ENCODE measurements around the gene TRIM66. TPM values are rescaled to one million over a fixed set of nuclear protein-coding genes. Genes with fewer than 3 reads are reported as not detected.

Gene TRIM66
- total RNA-seq, 1 donor from 2014 or later = 3.9 TPM

DNA sequence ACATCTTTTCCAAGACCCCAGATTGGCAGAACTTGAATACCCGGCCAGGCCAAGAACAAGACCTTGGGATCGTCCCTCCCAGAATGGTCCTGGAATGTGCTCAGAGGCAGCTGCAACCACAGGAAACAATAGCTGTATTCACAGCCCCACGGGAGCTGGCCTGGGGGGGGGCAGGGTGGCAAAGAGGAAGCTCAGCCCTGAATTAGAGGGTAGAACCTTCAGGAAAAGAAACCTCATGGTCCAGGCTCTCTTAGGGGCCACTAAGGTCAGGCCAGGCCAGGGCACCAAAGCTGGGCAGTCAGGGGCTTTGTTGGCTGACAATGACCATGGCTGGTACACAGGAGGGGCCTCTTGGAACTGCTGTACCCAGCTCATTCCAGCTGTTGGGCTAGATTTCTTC, 17.4 kb upstream of the TRIM66 start:
- TF ChIP-seq, protein P1, sequence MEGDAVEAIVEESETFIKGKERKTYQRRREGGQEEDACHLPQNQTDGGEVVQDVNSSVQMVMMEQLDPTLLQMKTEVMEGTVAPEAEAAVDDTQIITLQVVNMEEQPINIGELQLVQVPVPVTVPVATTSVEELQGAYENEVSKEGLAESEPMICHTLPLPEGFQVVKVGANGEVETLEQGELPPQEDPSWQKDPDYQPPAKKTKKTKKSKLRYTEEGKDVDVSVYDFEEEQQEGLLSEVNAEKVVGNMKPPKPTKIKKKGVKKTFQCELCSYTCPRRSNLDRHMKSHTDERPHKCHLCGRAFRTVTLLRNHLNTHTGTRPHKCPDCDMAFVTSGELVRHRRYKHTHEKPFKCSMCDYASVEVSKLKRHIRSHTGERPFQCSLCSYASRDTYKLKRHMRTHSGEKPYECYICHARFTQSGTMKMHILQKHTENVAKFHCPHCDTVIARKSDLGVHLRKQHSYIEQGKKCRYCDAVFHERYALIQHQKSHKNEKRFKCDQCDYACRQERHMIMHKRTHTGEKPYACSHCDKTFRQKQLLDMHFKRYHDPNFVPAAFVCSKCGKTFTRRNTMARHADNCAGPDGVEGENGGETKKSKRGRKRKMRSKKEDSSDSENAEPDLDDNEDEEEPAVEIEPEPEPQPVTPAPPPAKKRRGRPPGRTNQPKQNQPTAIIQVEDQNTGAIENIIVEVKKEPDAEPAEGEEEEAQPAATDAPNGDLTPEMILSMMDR (IDR thresholded peaks at IDR 0.05) = no peak
- H3K36me3 ChIP-seq = peaks cover 66 to 79% of the 10 kb centered on the region in 2 donors
- H3K27me3 ChIP-seq = no peaks in the 10 kb centered on the region
- H3K4me3 ChIP-seq = no peak overlapping the region
- intact Hi-C loops (cut with DNase I) = no loop called here
- H3K27ac ChIP-seq = peak overlapping the region; percentile 76 to 77
- no peaks in the 10 kb centered on the region for H3K9me3 ChIP-seq
- DNase-seq (ENCODE audit: low spot score in 2 of 2) = no peak
- H3K4me1 ChIP-seq = peaks cover 0 to 12% of the 10 kb centered on the region in 2 donors

DNA sequence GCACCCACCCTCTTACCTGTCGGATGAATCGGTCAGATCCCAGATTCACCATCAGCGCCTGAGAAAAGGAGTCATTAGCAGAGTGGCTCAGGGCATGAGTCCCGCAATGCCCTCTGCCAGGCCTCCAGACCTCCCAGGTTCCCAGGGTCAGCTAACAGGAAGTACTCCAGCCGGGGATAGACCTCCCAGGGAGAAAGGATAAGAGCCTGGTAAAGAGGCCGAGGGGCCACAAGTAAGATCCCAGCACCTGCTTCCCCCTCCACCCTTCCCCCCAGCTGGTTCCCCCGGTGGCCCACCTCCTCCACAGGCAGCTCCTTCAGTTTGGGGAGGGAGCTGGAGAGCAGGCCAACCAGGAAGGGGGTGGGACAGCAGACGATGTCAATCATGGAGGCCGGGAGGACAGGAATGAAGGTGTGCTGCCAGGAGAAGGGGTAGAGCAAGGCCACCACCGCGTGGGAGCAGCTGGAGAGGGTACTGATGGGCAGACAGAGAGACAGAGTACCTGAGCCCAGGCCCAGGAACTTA, 16.5 kb upstream of the TRIM66 start:
- Histone ChIP-seq H3K36me3 (peaks cover 70 to 87% of the 10 kb centered on the region in 2 donors), H3K27me3 (no peaks in the 10 kb centered on the region), H3K27ac (peak overlapping the region; percentile 76 to 77), H3K4me3 (no peak overlapping the region), H3K9me3 (no peaks in the 10 kb centered on the region), H3K4me1 (peaks cover 0 to 12% of the 10 kb centered on the region in 2 donors)
- intact Hi-C loops (cut with DNase I) = no loop called here
- no peak for DNase-seq (ENCODE audit: low spot score in 2 of 2)
- TF ChIP-seq, protein P1 (IDR thresholded peaks at IDR 0.05) = no peak

DNA sequence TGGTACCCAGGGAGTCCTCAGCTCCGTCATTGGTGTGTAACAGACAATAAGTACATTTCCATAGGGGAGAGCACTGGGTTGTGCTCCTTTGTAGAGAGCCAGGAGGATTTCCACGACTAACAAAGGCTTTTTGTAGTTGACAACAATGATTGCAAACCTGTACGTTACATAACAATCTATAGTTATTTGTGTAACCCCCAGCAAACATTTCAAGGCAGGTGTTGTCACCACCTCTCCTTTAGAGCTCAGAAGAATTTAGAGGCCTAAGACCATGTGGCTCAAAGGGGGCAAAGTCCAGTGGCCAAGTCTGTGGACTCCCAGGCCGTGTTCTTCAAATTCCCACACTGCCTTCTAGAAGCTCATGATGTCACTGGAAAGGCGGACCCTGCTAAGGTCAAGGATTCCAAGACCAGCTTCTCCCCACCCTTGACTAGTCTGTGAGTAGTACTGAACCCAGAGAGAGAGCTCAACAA, 15.9 kb upstream of the TRIM66 start:
- TF ChIP-seq, protein P1 (IDR thresholded peaks at IDR 0.05) = no peak
- H3K27me3 ChIP-seq = no peaks in the 10 kb centered on the region
- H3K9me3 ChIP-seq = no peaks in the 10 kb centered on the region
- H3K4me1 ChIP-seq = peaks cover 0 to 12% of the 10 kb centered on the region in 2 donors
- DNase-seq (ENCODE audit: low spot score in 2 of 2) = no peak
- H3K27ac ChIP-seq = peak overlapping the region; percentile 76 to 77
- H3K4me3 ChIP-seq = no peak overlapping the region
- peaks cover 70 to 87% of the 10 kb centered on the region in 2 donors for H3K36me3 ChIP-seq
- intact Hi-C loops (cut with DNase I) = no loop called here

DNA sequence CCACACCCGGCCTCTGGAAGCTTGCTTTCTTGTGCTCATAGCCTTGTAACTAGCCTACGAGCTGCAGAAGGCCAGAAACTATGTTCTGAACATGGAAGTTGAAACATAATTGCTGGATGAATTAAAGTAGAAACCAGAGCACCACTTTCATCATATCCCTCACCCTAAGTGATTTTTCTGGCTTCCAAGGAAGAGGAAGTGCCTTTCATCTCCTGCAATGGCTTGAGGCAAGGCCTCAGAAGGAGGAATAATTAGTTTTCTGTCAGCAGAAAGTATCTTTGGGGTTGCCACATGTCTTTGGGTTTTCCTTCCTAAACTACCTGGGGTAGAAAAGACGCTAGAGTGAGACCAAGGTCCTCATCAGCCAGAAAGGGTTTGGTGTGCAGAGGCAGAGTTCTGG, 14.6 kb upstream of the TRIM66 start:
- H3K4me1 ChIP-seq = peaks cover 0 to 12% of the 10 kb centered on the region in 2 donors
- no peak overlapping the region for H3K4me3 ChIP-seq
- no peak overlapping the region for H3K27ac ChIP-seq
- no peaks in the 10 kb centered on the region for H3K9me3 ChIP-seq
- H3K36me3 ChIP-seq = peaks cover 64 to 87% of the 10 kb centered on the region in 2 donors
- no peak for DNase-seq (ENCODE audit: low spot score in 2 of 2)
- TF ChIP-seq, protein P1 (IDR thresholded peaks at IDR 0.05) = no peak
- intact Hi-C loops (cut with DNase I) = no loop called here
- H3K27me3 ChIP-seq = no peaks in the 10 kb centered on the region

DNA sequence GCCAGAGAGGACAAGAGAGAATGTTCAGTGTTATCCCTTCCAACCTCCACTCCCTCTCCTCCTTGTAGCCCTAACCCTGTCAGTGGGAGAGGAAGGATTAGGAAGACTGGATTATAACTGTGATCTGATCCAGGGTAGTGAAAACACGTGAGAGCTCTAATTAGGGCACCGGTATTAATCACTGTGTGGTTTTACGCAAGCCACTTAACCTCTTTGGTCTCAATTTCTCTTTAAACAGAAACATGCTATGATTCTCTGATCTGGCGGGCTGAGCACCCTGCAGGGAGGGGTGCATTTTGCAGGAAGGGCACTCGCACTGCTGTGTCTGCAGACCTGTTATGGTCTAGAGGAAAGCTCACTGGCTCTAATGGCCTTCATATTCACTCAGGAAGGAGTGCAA, 11.7 kb upstream of the TRIM66 start:
- DNase-seq (ENCODE audit: low spot score in 2 of 2) = no peak
- no peaks in the 10 kb centered on the region for H3K27me3 ChIP-seq
- peak overlapping the region in 1 of 2 donors; percentile 2 for H3K27ac ChIP-seq
- H3K4me1 ChIP-seq = peaks cover 0 to 6% of the 10 kb centered on the region in 2 donors
- TF ChIP-seq, protein P1 (IDR thresholded peaks at IDR 0.05) = no peak
- H3K36me3 ChIP-seq = peaks cover 56 to 79% of the 10 kb centered on the region in 2 donors
- intact Hi-C loops (cut with DNase I) = no loop called here
- H3K9me3 ChIP-seq = no peaks in the 10 kb centered on the region
- no peak overlapping the region for H3K4me3 ChIP-seq
